Liver (tissue), 9 donors: Measurements from ENCODE around the gene ZSCAN5A. TPM values are rescaled to one million over a fixed set of nuclear protein-coding genes. Genes with fewer than 3 reads are reported as not detected.

Experiments
- DNase-seq: peaks from one replicate; pipeline ENCODE4 v3.0.0-alpha.2; 2017; ENCODE audit warnings: low spot score
- H3K27ac ChIP-seq, 2 donors: one replicate each; pipeline ENCODE4 v1.7.0; 2013; ENCODE audit warnings: inconsistent platforms in 2 of 2, low read length in 2 of 2, control low read depth in 1 of 2, low read depth in 1 of 2, mild to moderate bottlenecking in 1 of 2
- H3K27me3 ChIP-seq, 4 donors: one replicate each; pipeline versions ENCODE4 v1.6.1 to v1.7.0; 2013; ENCODE audit warnings: low read length in 3 of 4, inconsistent platforms in 1 of 4, mild to moderate bottlenecking in 1 of 4, moderate library complexity in 1 of 4; ENCODE audit not compliant: control insufficient read depth in 4 of 4, insufficient read depth in 4 of 4
- H3K36me3 ChIP-seq, 4 donors: one replicate each; pipeline versions ENCODE4 v1.6.1 to v1.7.0; 2013; ENCODE audit warnings: low read length in 3 of 4, mild to moderate bottlenecking in 3 of 4, low read depth in 1 of 4, moderate library complexity in 1 of 4; ENCODE audit not compliant: control insufficient read depth in 4 of 4, insufficient read depth in 3 of 4
- H3K4me1 ChIP-seq, 4 donors: one replicate each; pipeline versions ENCODE4 v1.6.1 to v1.7.0; 2013; ENCODE audit warnings: low read length in 3 of 4, mild to moderate bottlenecking in 3 of 4, moderate library complexity in 1 of 4; ENCODE audit not compliant: control insufficient read depth in 4 of 4, insufficient read depth in 4 of 4
- H3K4me3 ChIP-seq, 3 donors: one replicate each; pipeline versions ENCODE4 v1.6.1 to v1.7.0; 2013; ENCODE audit warnings: low read length in 3 of 3, control low read depth in 1 of 3, low read depth in 1 of 3, mild to moderate bottlenecking in 1 of 3
- H3K9ac ChIP-seq, 2 donors: one replicate each; pipeline ENCODE4 v1.7.0; 2013; ENCODE audit warnings: low read length in 2 of 2, mild to moderate bottlenecking in 2 of 2, moderate library complexity in 2 of 2, control low read depth in 1 of 2, low read depth in 1 of 2
- H3K9me3 ChIP-seq, 4 donors: one replicate each; pipeline versions ENCODE4 v1.6.1 to v1.7.0; 2013; ENCODE audit warnings: low read length in 3 of 4; ENCODE audit not compliant: control insufficient read depth in 4 of 4
- FOXA1 ChIP-seq: IDR thresholded peaks from 2 replicates; pipeline ENCODE4 v1.6.1; 2016; ENCODE audit warnings: antibody characterized with exemption
- FOXA2 ChIP-seq: IDR thresholded peaks from 2 replicates; pipeline ENCODE4 v1.6.1; 2016; ENCODE audit warnings: antibody characterized with exemption
- GABPA ChIP-seq, 2 donors: IDR thresholded peaks in 1 of 2; conservative IDR thresholded peaks in 1 of 2; 2 replicates each; pipeline ENCODE4 v1.6.1; 2016; ENCODE audit warnings: antibody characterized with exemption in 2 of 2, mild to moderate bottlenecking in 1 of 2, moderate library complexity in 1 of 2
- HNF4A ChIP-seq, 2 donors: conservative IDR thresholded peaks; 2 replicates each; pipeline ENCODE4 v1.6.1; 2016; ENCODE audit warnings: antibody characterized with exemption in 2 of 2, mild to moderate bottlenecking in 2 of 2
- HNF4G ChIP-seq: IDR thresholded peaks from 2 replicates; pipeline ENCODE4 v1.6.1; 2016; ENCODE audit warnings: antibody characterized with exemption
- JUND ChIP-seq, 2 donors: IDR thresholded peaks; 2 replicates each; pipeline ENCODE4 v1.6.1; 2016; ENCODE audit warnings: antibody characterized with exemption in 2 of 2
- NR2F2 ChIP-seq: IDR thresholded peaks from 2 replicates; pipeline ENCODE4 v1.6.1; 2016; ENCODE audit warnings: antibody characterized with exemption
- RAD21 ChIP-seq, 2 donors: IDR thresholded peaks; 2 replicates each; pipeline ENCODE4 v1.6.1; 2016; ENCODE audit warnings: antibody characterized with exemption in 2 of 2, mild to moderate bottlenecking in 2 of 2
- RXRA ChIP-seq, 2 donors: IDR thresholded peaks; 2 replicates each; pipeline ENCODE4 v1.6.1; 2017 to 2018; ENCODE audit warnings: antibody characterized with exemption in 2 of 2, mild to moderate bottlenecking in 1 of 2
- SP1 ChIP-seq: IDR thresholded peaks from 2 replicates; pipeline ENCODE4 v1.6.1; 2018; ENCODE audit warnings: antibody characterized with exemption, mild to moderate bottlenecking
- TAF1 ChIP-seq: conservative IDR thresholded peaks from 2 replicates; pipeline ENCODE4 v1.6.1; 2016; ENCODE audit warnings: antibody characterized with exemption, mild to moderate bottlenecking
- YY1 ChIP-seq: IDR thresholded peaks from 2 replicates; pipeline ENCODE4 v1.6.1; 2016; ENCODE audit warnings: antibody characterized with exemption, mild to moderate bottlenecking
- ZBTB33 ChIP-seq: IDR thresholded peaks from 2 replicates; pipeline ENCODE4 v1.6.1; 2016; ENCODE audit warnings: antibody characterized with exemption
- WGBS: extraction: QIAGEN DNeasy Blood & Tissue Kit; methylation state at CpG from one replicate; pipeline ENCODE4 v1.1.7; 2013; 5-methylcytosine and 5-hydroxymethylcytosine counted together
- polyA plus RNA-seq, 2 donors: library from polyadenylated mRNA; stranded (reverse) in 1 of 2; unstranded in 1 of 2; fragments of 200-250 nt in 1 of 2; fragments of >200 nt in 1 of 2; fragmentation: Nextera tagmentation in 1 of 2; extraction: Ambion mirVana in 1 of 2; gene quantifications; one replicate each; pipeline versions ENCODE4 v1.2.1 to v1.2.3, GENCODE V29; 2013 to 2015
- total RNA-seq, 2 donors: library from RNA; depleted of rRNA; stranded (reverse); fragments of >200 nt; gene quantifications; one replicate each; pipeline ENCODE4 v1.2.3, GENCODE V29; 2014
- TF ChIP-seq, protein P1 (sequence below): IDR thresholded peaks from 2 replicates; pipeline ENCODE4 v1.6.1; 2016; ENCODE audit warnings: antibody characterized with exemption
- TF ChIP-seq, protein P2 (sequence below): IDR thresholded peaks from 2 replicates; pipeline ENCODE4 v1.6.1; 2016; ENCODE audit warnings: antibody characterized with exemption, mild to moderate bottlenecking
- TF ChIP-seq, protein P3 (sequence below): fragments of 150-350 bp; IDR thresholded peaks from 2 replicates; pipeline ENCODE4 v1.5.1; 2017; ENCODE audit warnings: improper control_type of control experiment, low read depth, low read length; ENCODE audit not compliant: missing input control
- TF ChIP-seq, protein P4 (sequence below): IDR thresholded peaks from 2 replicates; pipeline ENCODE4 v1.6.1; 2016; ENCODE audit warnings: antibody characterized with exemption
- donor health status: healthy.
- donor health status: healthy.
- donor health status: healthy.
- donor health status: healthy.
- donor health status: healthy.

The ZSCAN5A gene
- total and polyA plus RNA-seq, 4 donors: 2.2 to 9.6 (median 5.0) TPM

DNA sequence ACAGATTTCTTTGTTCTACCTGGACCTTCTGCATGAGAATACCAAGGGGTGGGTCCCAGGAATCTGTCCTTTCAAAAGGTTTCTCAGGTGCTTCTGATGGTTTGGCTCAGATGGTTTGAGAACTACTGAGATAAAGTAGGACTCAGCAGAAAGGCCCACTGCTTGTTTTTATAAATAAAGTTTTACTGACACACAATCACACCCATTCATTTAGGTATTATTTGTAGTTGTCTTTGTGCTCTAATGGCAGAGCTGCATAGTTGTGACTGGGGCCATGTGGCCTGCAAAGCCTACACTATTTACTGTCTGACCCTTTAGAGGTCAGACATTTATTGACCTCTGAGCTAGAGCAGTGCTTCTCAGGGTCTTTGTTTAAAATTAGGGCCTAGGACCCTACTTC, 24.5 kb downstream of the ZSCAN5A start:
- TF ChIP-seq RAD21 (IDR thresholded peaks at IDR 0.05): no peak
- TF ChIP-seq, protein P1, sequence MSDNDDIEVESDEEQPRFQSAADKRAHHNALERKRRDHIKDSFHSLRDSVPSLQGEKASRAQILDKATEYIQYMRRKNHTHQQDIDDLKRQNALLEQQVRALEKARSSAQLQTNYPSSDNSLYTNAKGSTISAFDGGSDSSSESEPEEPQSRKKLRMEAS: no peak
- TF ChIP-seq JUND (IDR thresholded peaks at IDR 0.05): no peak
- no peak for TF ChIP-seq YY1
- TF ChIP-seq RXRA (IDR thresholded peaks at IDR 0.05): no peak
- TF ChIP-seq FOXA1: no peak
- TF ChIP-seq, protein P2, sequence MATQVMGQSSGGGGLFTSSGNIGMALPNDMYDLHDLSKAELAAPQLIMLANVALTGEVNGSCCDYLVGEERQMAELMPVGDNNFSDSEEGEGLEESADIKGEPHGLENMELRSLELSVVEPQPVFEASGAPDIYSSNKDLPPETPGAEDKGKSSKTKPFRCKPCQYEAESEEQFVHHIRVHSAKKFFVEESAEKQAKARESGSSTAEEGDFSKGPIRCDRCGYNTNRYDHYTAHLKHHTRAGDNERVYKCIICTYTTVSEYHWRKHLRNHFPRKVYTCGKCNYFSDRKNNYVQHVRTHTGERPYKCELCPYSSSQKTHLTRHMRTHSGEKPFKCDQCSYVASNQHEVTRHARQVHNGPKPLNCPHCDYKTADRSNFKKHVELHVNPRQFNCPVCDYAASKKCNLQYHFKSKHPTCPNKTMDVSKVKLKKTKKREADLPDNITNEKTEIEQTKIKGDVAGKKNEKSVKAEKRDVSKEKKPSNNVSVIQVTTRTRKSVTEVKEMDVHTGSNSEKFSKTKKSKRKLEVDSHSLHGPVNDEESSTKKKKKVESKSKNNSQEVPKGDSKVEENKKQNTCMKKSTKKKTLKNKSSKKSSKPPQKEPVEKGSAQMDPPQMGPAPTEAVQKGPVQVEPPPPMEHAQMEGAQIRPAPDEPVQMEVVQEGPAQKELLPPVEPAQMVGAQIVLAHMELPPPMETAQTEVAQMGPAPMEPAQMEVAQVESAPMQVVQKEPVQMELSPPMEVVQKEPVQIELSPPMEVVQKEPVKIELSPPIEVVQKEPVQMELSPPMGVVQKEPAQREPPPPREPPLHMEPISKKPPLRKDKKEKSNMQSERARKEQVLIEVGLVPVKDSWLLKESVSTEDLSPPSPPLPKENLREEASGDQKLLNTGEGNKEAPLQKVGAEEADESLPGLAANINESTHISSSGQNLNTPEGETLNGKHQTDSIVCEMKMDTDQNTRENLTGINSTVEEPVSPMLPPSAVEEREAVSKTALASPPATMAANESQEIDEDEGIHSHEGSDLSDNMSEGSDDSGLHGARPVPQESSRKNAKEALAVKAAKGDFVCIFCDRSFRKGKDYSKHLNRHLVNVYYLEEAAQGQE: no peak
- TF ChIP-seq TAF1: no peak
- no peak for TF ChIP-seq NR2F2
- TF ChIP-seq GABPA (IDR thresholded peaks at IDR 0.05 in 1 of 2, conservative IDR thresholded peaks at IDR 0.05 in 1 of 2): no peak
- TF ChIP-seq HNF4G: no peak
- TF ChIP-seq FOXA2: no peak
- TF ChIP-seq, protein P3, sequence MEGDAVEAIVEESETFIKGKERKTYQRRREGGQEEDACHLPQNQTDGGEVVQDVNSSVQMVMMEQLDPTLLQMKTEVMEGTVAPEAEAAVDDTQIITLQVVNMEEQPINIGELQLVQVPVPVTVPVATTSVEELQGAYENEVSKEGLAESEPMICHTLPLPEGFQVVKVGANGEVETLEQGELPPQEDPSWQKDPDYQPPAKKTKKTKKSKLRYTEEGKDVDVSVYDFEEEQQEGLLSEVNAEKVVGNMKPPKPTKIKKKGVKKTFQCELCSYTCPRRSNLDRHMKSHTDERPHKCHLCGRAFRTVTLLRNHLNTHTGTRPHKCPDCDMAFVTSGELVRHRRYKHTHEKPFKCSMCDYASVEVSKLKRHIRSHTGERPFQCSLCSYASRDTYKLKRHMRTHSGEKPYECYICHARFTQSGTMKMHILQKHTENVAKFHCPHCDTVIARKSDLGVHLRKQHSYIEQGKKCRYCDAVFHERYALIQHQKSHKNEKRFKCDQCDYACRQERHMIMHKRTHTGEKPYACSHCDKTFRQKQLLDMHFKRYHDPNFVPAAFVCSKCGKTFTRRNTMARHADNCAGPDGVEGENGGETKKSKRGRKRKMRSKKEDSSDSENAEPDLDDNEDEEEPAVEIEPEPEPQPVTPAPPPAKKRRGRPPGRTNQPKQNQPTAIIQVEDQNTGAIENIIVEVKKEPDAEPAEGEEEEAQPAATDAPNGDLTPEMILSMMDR: no peak
- no peak for TF ChIP-seq ZBTB33
- H3K36me3 ChIP-seq: peaks cover 0 to 3% (median 1%) of the 10 kb centered on the region in 4 donors
- DNase-seq: no peak

GRCh38 chr19:56284746-56285145, 29.9 kb downstream of the ZSCAN5A start:
- Histone ChIP-seq H3K4me3 (no peak overlapping the region), H3K36me3 (no peaks in the 10 kb centered on the region), H3K4me1 (no peaks in the 10 kb centered on the region), H3K9ac (no peak overlapping the region), H3K9me3 (no peaks in the 10 kb centered on the region), H3K27ac (no peak overlapping the region), H3K27me3 (no peaks in the 10 kb centered on the region)
- no peak for DNase-seq
- 96% methylated on average over 3 of the region's 3 CpGs for WGBS
- TF ChIP-seq FOXA1: no peak
- TF ChIP-seq RAD21 (IDR thresholded peaks at IDR 0.05): no peak
- TF ChIP-seq SP1: no peak
- no peak for TF ChIP-seq HNF4A (conservative IDR thresholded peaks at IDR 0.05)
- no peak for TF ChIP-seq TAF1
- TF ChIP-seq, protein P1: no peak
- TF ChIP-seq HNF4G: no peak
- TF ChIP-seq GABPA (IDR thresholded peaks at IDR 0.05 in 1 of 2, conservative IDR thresholded peaks at IDR 0.05 in 1 of 2): no peak
- TF ChIP-seq, protein P2: no peak
- no peak for TF ChIP-seq RXRA (IDR thresholded peaks at IDR 0.05)
- no peak for TF ChIP-seq FOXA2
- TF ChIP-seq NR2F2: no peak
- TF ChIP-seq, protein P4, sequence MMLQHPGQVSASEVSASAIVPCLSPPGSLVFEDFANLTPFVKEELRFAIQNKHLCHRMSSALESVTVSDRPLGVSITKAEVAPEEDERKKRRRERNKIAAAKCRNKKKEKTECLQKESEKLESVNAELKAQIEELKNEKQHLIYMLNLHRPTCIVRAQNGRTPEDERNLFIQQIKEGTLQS: no peak

More for the DNA sequence above, 24.5 kb downstream of the ZSCAN5A start:
- no peak overlapping the region for H3K4me3 ChIP-seq
- no peaks in the 10 kb centered on the region for H3K27me3 ChIP-seq
- no peaks in the 10 kb centered on the region for H3K9me3 ChIP-seq
- H3K4me1 ChIP-seq: no peaks in the 10 kb centered on the region
- no peak overlapping the region for H3K9ac ChIP-seq
- no peak overlapping the region for H3K27ac ChIP-seq
